Measurements from ENCODE around the gene ORM2.
"Not testable (repeated sequence)": the region's sequence is repeated elsewhere in the genome, so short reads cannot be mapped to it uniquely, and the experiment has no call there.

GRCh38 chr9:114328937-114329624 lies 588 bp upstream of the ORM2 start:
- TF ChIP-seq POLR2AphosphoS5 (IDR thresholded peaks at IDR 0.05; ENCODE audit: low read depth, low read length); CTCF (IDR thresholded peaks at IDR 0.05); EP300 (IDR thresholded peaks at IDR 0.05; ENCODE audit: borderline replicate concordance in 1 of 2, low read depth in 1 of 2, low read length in 1 of 2); SIN3A (IDR thresholded peaks at IDR 0.05; ENCODE audit: borderline replicate concordance, low read depth, low read length); REST (IDR thresholded peaks at IDR 0.05; ENCODE audit: low read depth, low read length); ZBTB33 (IDR thresholded peaks at IDR 0.05; ENCODE audit: borderline replicate concordance, low read depth); RAD21 (IDR thresholded peaks at IDR 0.05; ENCODE audit: low read length): not testable (repeated sequence)

Data from SK-N-SH (cell line).